ENCODE measurements around the gene DBX2. TPM values are rescaled to one million over a fixed set of nuclear protein-coding genes. Genes with fewer than 3 reads are reported as not detected.

DBX2 gene
- not detected in 2 replicates for total RNA-seq

DNA sequence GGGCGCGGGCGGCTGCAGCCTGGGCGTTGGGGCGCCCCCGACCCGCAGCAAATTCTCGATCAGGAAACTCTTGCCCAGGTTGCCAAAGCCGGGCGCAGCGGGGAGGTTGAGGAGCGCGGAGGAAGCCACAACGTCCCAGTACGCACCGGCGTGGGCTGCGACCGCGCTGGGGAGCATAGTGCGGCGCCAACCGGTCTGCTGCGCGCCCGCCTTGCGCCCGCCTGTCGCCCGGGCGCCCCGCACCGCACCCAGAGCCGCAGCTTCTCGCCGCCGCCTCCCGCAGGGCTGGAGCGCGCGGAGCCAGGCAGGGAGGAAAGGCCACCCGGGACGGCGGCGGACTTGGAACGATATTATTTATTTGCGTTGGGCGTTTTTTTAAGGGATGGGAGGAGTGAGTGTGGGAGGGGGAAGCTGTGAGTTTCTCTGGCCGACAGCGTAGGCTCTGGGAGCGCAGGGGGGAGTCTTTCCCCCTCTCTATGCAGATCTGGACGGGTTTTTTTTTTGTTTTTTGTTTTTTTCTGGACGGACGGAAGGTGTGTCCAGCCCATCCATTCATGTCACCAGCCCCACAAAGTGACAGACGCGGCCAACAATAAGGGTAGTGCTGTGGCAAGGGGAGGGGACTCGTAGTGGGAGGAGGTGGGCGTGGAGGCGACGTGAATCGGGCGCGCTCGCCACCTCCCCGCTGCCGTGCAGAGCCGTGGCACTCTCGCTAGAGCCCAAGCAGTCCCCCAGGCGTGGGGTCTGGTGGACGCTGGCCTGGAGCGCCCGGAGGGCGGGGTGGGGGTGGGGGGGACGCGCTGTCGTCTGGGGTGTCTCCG is at the start of gene DBX2:
TSS of gene DBX2 (minus strand) at position 349 of the 821 bp plus-strand sequence. CDS start at position 177, 172 bp downstream.

Other genes starting within 250 kb of the DBX2 start
- 0.18 TPM in 1 of 2 replicates, not detected in the other for gene NELL2, start 174.8 kb downstream of the DBX2 start, total RNA-seq
- 52.4 and 61.9 TPM in 2 replicates for gene ANO6, start 165.0 kb upstream of the DBX2 start, total RNA-seq